HL-60/S4 (cell line): ENCODE results near the gene FNDC3B.

ENCODE experiments used
- in situ Hi-C: fragments of 300-500 bp; cut with MboI; formaldehyde crosslinking; loops from 2 replicates; pipeline ENCODE4 v1.14.3; 2022; ENCODE audit warnings: low sequenced_read_pairs

Gene FNDC3B

GRCh38 chr3:172203522-172204258 lies 164.3 kb downstream of the FNDC3B start:
- in situ Hi-C loops, result no loop called here

GRCh38 chr3:172204716-172205115 lies 165.3 kb downstream of the FNDC3B start:
- in situ Hi-C loops, result no loop called here

GRCh38 chr3:172208586-172209332 lies 169.4 kb downstream of the FNDC3B start:
- in situ Hi-C loops, result no loop called here

GRCh38 chr3:172209333-172210321 lies 170.2 kb downstream of the FNDC3B start:
- in situ Hi-C loops, result no loop called here

- in situ Hi-C loops, result no loop called here
These were observed 171.0 kb downstream of the FNDC3B start for GRCh38 chr3:172210355-172210754.

GRCh38 chr3:172211123-172211522 lies 171.7 kb downstream of the FNDC3B start:
- in situ Hi-C loops, result no loop called here

- in situ Hi-C loops, result no loop called here
These were observed 173.8 kb downstream of the FNDC3B start for GRCh38 chr3:172213200-172213599.

- in situ Hi-C loops, result no loop called here
These were observed 174.5 kb downstream of the FNDC3B start for GRCh38 chr3:172213904-172214303.

GRCh38 chr3:172216267-172216666 lies 176.9 kb downstream of the FNDC3B start:
- in situ Hi-C loops, result no loop called here

- in situ Hi-C loops, result no loop called here
These were observed 177.5 kb downstream of the FNDC3B start for GRCh38 chr3:172216911-172217310.

GRCh38 chr3:172217877-172218276 lies 178.5 kb downstream of the FNDC3B start:
- in situ Hi-C loops, result no loop called here

- in situ Hi-C loops, result no loop called here
These were observed 179.3 kb downstream of the FNDC3B start for GRCh38 chr3:172218350-172219323.

- in situ Hi-C loops, result no loop called here
These were observed 180.4 kb downstream of the FNDC3B start for GRCh38 chr3:172219750-172220149.

GRCh38 chr3:172221547-172221946 lies 182.2 kb downstream of the FNDC3B start:
- in situ Hi-C loops, result no loop called here

- in situ Hi-C loops, result no loop called here
These were observed 183.2 kb downstream of the FNDC3B start for GRCh38 chr3:172222478-172223071.

GRCh38 chr3:172223870-172224269 lies 184.5 kb downstream of the FNDC3B start:
- in situ Hi-C loops, result no loop called here

- in situ Hi-C loops, result no loop called here
These were observed 185.3 kb downstream of the FNDC3B start for GRCh38 chr3:172224560-172225214.

GRCh38 chr3:172225215-172225707 lies 185.9 kb downstream of the FNDC3B start:
- in situ Hi-C loops, result no loop called here

- in situ Hi-C loops, result no loop called here
These were observed 187.5 kb downstream of the FNDC3B start for GRCh38 chr3:172226831-172227230.
